HG03558 (cell line): Measurements from ENCODE around the gene LGALS3BP.

Source experiments
- ATAC-seq: cut with Tn5 transposase; IDR thresholded peaks from one replicate; pipeline ENCODE4 v1.9.1; 2021; ENCODE audit warnings: moderate number of reproducible peaks; ENCODE audit not compliant: unreplicated experiment; ENCODE audit errors: extremely low read depth

The LGALS3BP gene

DNA sequence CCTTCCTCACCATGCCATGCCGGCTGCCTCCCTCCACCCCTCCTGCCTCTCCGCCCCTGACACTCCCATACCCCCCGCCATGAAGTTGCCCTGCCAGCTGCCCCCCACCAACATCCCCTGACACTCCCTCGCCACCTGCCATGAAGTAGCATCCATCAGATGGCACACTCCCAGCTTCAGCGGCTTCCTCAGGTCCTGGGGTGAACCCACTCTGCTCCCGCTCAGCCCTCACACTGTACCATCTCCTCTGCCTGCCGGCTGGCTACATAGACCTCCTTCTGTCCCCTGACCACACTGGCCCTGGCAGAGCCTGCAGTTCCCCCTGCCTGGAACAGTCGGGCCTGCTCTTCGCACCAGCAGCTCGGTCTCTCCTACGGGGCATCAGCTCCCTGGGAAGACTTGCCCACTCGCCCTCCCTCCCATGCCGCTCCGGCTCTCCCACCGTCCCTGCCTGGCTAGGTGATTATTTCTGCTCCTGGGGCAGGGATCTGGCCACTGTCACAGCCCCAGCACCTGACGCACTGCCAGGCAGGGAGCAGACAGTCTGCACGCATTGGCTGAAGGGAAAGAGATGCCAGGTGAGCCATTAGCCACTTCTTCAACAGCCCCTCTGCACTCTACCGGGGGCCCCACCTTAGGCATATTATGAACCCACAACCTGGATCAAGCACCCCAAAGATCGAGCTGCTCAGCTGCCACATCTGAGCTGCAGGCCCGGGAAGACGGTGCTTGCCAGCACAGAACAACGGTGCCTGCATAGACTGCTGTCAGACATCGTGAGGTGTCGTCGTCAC is 20.9 kb upstream of the LGALS3BP start:
- no peak for ATAC-seq

GRCh38 chr17:78999947-79000395 is 20.2 kb upstream of the LGALS3BP start:
- ATAC-seq = no peak

DNA sequence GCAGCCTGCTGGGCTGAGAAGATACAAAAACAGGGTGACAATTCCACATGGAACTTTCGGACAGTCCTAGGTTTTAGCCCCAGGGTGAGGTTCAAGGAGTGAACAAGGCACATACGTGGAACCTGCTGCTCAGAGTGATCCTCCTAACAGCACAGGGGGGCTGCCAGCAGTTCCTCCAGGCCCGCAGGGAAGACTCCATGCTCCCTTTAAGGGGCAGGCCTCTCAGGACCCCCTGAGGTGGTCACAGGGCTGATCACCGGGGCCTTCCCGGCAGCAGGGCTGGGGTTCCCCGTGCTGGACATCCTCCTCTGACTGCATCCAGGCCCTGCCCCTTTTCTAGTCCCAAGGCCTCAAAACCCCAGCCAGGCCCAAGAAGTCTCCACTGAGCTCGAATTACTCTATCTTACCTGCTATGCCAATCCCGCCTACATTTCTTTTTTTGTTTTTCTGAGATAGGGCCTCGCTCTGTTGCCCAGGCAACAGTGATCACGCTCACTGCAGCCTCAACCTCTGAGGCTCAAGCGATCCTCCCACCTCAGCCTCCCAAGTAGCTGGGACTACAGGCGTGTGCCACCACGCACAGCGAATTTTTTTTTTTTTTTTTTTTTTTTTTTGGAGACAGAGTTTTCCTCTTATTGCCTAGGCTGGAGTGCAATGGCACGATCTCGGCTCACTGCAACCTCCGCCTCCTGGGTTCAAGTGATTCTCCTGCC is 19.5 kb upstream of the LGALS3BP start:
- no peak for ATAC-seq

DNA sequence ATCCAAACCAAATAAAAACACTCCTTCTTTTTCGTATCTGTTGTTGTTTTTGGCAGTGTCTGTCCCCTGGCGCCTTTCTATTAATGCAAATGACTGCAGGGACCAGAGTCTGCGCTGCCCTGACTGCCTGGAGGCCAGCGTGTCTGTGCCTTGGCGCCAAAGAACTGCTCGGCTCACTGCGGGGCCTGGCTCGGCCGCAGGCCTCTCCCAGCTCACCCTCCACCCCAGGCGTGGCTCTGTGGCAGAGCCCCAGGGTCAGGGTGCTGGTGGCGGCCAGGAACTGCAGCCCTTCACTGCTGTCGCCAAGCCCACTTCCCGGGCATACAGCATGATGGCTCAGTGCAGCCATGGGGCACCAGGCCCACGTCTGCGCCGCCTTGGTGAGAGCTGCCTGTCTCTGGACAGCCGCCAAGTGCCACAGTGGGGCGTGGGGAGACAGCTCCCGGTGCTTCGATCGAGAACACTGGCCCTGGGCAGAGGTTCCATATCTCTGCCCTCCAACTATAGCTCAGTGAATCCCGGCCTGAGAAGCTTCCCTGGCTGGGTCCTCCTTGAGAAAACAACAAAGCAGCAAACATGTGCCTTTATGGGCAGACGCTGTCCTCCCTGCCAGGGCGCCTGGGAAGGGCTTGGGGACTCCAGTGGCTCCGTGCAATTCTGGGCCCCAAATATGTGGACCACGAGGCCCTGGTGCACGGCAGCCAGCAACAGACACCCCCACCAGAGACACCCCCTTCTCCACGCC is 18.8 kb upstream of the LGALS3BP start:
- no peak for ATAC-seq

GRCh38 chr17:78997881-78998280 is 18.2 kb upstream of the LGALS3BP start:
- no peak for ATAC-seq

- no peak for ATAC-seq
These were observed 17.6 kb upstream of the LGALS3BP start for GRCh38 chr17:78997231-78997741.

- no peak for ATAC-seq
These were observed 17.1 kb upstream of the LGALS3BP start for GRCh38 chr17:78996781-78997201.

GRCh38 chr17:78995761-78996451 is 16.2 kb upstream of the LGALS3BP start:
- no peak for ATAC-seq

- no peak for ATAC-seq
These were observed 15.5 kb upstream of the LGALS3BP start for GRCh38 chr17:78995022-78995760.

- no peak for ATAC-seq
These were observed 14.4 kb upstream of the LGALS3BP start for GRCh38 chr17:78993981-78994671.

- ATAC-seq = no peak
These were observed 13.7 kb upstream of the LGALS3BP start for GRCh38 chr17:78993241-78993956.

- no peak for ATAC-seq
These were observed 13.0 kb upstream of the LGALS3BP start for GRCh38 chr17:78992542-78993212.

- no peak for ATAC-seq
These were observed 12.3 kb upstream of the LGALS3BP start for GRCh38 chr17:78991906-78992532.

- ATAC-seq = no peak
These were observed 11.5 kb upstream of the LGALS3BP start for GRCh38 chr17:78991017-78991738.

DNA sequence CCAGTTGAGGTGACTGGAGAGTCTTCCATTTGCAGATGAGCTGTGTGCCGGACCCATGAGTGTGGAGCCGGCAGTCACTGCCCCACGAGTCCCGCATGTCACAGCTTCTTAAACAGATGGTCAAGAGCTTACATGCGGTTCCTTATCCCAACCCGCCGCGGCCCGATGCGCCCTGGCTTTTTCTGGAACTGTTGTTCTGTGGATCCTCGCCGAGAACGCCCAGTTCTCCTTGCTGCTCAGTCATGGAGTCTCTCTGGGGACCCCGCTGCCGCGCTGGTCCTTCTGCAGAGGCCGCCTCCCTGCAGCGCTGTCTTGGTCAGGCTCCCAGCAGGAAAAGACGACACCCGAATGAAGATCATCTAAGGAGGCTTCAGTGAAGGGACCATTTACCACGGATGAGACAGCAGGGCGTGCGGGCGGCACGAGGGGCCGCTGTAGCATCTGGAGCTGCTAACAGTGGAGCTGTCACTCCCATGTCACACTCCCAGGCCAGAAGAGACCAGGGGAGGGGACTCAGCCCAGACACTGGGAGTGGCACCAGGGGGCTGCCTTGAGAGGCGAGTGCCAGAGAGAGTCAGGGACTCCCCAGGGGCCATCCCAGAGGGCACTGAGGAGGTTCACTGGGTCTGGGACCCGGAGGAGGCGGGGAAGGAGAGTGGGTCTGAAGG is 10.8 kb upstream of the LGALS3BP start:
- ATAC-seq = no peak

GRCh38 chr17:78988152-78988551 is 8.4 kb upstream of the LGALS3BP start:
- no peak for ATAC-seq
